ENCODE measurements around the gene UBE2L3. TPM values are rescaled to one million over a fixed set of nuclear protein-coding genes. Genes with fewer than 3 reads are reported as not detected.
"Not testable (repeated sequence)": the region's sequence is repeated elsewhere in the genome, so short reads cannot be mapped to it uniquely, and the experiment has no call there.

Gene UBE2L3
- total RNA-seq, 2 donors from 2014 or later = 46.1 to 62.5 TPM

DNA sequence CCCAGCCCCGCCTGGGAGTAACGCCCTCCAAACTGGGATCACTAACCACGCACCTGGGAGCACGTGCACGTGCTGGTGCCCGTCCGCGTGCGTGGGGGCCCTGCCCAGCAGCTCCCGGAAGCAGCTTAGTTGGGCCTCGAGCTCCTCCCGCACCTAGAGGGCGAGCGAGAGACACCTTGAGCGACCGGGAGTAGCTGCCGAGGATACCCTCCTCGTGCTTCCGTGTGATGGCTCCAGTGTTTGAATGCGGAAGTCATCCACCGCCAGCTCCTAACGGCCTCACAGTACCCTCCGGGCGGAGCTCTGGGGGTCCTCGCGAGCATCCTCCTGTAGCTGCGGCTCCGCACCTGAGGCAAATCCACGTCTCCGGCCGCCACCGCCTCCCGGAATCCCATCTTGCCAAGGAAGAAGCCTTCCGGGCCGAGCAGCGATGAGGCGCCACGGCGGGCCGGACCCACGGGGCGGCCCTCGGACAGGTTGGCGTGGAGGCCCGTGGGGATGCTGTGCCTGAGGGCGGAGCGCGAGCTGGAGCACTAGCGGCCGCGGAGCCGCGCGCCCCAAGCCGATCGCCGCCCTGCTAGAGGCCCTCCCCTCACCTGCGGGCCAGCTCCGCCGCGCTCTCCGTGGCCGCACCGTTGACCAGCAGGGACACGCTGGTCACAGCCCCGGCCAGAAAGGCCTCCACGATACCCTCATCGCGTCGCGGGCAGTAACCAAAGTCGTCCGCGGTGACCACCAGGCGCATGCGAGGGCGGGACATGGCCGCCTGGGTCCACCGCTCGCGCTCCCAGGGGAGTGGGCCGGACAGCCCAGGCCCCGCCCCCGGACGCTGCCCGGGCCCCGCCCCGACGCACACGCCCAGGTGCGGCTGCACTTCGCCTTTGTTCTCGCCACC, 62.0 kb downstream of the UBE2L3 start, which contains the start of gene YDJC:
Gene YDJC, minus strand, starts transcription at position 768 of the 895 bp plus-strand sequence. Its CDS starts 8 bp downstream, at position 760.
- DNase-seq (ENCODE audit: low spot score in 2 of 2) = peak; percentile 93 to 99
- peak; percentile 88 to 92 for ATAC-seq
- peaks cover 14 to 21% of the 10 kb centered on the region in 2 donors for H3K36me3 Mint-ChIP-seq
- H3K9me3 Mint-ChIP-seq = no peaks in the 10 kb centered on the region
- peak within 1 kb of the TSS; percentile 89 to 91 for H3K27ac Mint-ChIP-seq

GRCh38 chr22:21631025-21631424, 63.5 kb downstream of the UBE2L3 start:
- ATAC-seq (no peak), DNase-seq (ENCODE audit: low spot score in 2 of 2) (no peak)
- Mint-ChIP-seq H3K9me3 (no peaks in the 10 kb centered on the region), H3K36me3 (peaks cover 14 to 21% of the 10 kb centered on the region in 2 donors), H3K27ac (peak overlapping the region in 1 of 2 donors; percentile 53)

- Mint-ChIP-seq H3K36me3 (peaks cover 12 to 14% of the 10 kb centered on the region in 2 donors), H3K27ac (peak within 1 kb of the TSS in 1 of 2 donors; percentile 36), H3K9me3 (no peaks in the 10 kb centered on the region)
- DNase-seq (ENCODE audit: low spot score in 2 of 2) (peak in 1 of 2 donors; percentile 44), ATAC-seq (peak in 1 of 2 donors; percentile 10)
Observed at GRCh38 chr22:21632237-21632895, 64.9 kb downstream of the UBE2L3 start, which contains the start of gene CCDC116. Gene CCDC116 (plus strand): TSS chr22:21632760. CDS start chr22:21633182, 422 bp downstream.

GRCh38 chr22:21632931-21633330, 65.4 kb downstream of the UBE2L3 start:
- Mint-ChIP-seq H3K36me3 (peaks cover 6 to 12% of the 10 kb centered on the region in 2 donors), H3K9me3 (no peaks in the 10 kb centered on the region), H3K27ac (no peak overlapping the region)
- ATAC-seq = no peak
- DNase-seq (ENCODE audit: low spot score in 2 of 2) = no peak

DNA sequence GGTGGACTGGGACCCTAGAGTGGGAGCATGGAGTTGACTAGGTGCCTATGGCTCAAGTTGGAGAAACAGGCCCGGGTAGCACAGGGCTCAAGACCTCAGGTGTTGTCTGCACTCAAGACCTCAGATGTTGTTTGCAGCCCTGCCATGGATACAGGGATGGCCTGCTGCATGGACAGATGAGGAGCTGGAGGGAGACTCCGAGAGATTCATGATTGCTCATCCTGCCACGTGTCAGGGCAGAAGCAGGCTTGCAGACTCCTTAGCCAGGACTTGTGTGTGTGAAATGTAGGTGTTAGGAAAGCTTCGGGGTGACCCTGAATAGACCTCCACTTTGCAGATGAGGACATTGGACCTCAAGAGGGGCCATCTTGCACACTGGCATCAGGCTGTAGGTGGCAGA, 66.0 kb downstream of the UBE2L3 start:
- Mint-ChIP-seq H3K27ac (no peak overlapping the region), H3K9me3 (no peaks in the 10 kb centered on the region), H3K36me3 (peaks cover under 1 to 6% of the 10 kb centered on the region in 2 donors)
- DNase-seq (ENCODE audit: low spot score in 2 of 2) (no peak), ATAC-seq (no peak)

- ATAC-seq (no peak), DNase-seq (ENCODE audit: low spot score in 2 of 2) (no peak)
- Mint-ChIP-seq H3K36me3 (peaks cover 0 to 4% of the 10 kb centered on the region in 2 donors), H3K27ac (no peak overlapping the region), H3K9me3 (no peaks in the 10 kb centered on the region)
Observed at GRCh38 chr22:21634081-21634480, 66.6 kb downstream of the UBE2L3 start.

GRCh38 chr22:21634844-21635243, 67.3 kb downstream of the UBE2L3 start:
- Mint-ChIP-seq H3K27ac (no peak overlapping the region), H3K9me3 (no peaks in the 10 kb centered on the region), H3K36me3 (no peaks in the 10 kb centered on the region)
- ATAC-seq (no peak), DNase-seq (ENCODE audit: low spot score in 2 of 2) (no peak)

DNA sequence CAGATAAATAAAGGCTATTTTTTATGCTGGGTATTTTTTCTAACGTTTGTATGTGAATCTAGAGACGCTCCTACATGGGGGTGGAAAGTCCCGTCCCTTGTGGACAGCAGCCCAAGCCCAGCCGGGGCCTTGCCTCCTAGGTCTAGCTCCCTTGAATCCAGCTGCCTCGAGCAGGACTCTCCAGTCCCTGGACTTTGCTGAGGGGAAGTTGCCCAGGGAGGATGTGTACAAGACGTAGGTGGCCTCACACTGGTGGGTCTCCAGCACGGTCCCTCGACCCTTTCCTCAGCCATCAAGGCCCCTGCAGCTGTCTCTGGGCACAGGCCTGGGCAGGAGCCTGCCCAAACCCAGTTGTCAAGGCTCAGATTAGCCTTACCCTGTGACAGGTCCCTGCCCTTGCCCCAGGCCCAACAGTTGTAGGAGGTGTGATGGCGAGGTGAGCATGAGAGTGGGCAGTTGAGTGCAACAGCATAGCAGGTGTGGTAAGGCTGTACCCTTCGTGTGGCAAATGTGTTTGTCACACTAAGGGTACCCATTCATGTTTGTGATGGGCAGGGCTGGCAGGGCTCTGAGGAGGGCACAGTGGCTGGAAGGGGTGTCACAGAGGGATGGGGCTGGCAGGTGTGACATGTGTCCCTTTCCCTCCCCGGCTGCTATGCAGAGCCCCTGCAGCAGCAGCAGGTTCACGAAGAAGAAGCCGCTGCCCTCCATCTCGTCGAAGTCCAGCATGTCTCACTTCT, 68.4 kb downstream of the UBE2L3 start:
- Mint-ChIP-seq H3K27ac (no peak overlapping the region), H3K9me3 (no peaks in the 10 kb centered on the region), H3K36me3 (no peaks in the 10 kb centered on the region)
- DNase-seq (ENCODE audit: low spot score in 2 of 2) (no peak), ATAC-seq (no peak)

DNA sequence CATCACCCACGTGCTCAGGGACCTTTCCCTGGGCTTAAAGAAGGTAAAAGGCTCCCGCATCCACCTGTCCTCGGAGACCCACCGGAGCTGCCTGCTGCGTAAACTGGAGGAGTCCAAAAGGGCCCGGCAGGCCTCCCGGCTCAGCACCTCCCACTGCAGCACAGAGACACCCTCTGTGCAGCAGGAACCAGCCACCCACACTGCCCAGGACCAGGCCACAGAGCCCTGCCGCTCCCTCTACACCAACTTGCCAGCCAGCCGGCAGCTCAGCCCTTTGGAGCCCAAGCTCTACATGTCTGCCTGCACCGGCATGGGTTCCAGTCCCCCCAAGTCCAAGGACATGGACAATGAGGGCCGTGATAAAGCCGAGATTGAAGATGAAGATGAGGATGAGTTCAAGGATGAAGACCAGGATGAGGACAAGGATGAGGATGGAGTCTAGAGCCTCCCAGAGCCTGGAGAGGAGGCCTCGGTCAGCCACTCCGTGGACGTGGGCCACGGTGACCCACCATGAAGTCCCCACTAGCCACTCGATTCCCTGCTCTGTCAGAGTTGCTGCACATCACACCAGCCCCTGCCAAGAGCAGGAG, 69.2 kb downstream of the UBE2L3 start:
- H3K36me3 Mint-ChIP-seq = no peaks in the 10 kb centered on the region
- H3K9me3 Mint-ChIP-seq = no peaks in the 10 kb centered on the region
- no peak overlapping the region for H3K27ac Mint-ChIP-seq
- DNase-seq (ENCODE audit: low spot score in 2 of 2) (no peak), ATAC-seq (no peak)

DNA sequence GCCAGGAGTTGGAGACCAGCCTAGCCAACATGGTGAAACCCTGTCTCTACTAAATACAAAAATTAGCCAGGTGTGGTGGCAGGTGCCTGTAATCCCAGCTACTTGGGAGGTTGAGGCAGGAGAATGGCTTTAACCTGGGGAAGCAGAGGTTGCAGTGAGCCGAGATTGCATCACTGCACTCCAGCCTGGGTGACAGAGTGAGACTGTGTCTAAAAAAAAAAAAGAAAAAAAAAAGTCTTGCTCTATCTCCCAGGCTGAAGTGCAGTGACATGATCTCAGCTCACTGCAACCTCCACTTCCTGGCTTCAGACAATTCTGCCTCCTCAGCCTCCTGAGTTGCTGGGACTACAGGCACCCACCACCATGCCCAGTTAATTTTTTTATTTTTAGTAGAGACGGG, 69.9 kb downstream of the UBE2L3 start:
- not testable (repeated sequence) for H3K36me3 Mint-ChIP-seq; ATAC-seq; H3K27ac Mint-ChIP-seq; H3K9me3 Mint-ChIP-seq; DNase-seq (ENCODE audit: low spot score in 2 of 2)

GRCh38 chr22:21639359-21639758, 71.8 kb downstream of the UBE2L3 start:
- no peaks in the 10 kb centered on the region for H3K9me3 Mint-ChIP-seq
- ATAC-seq (no peak), DNase-seq (ENCODE audit: low spot score in 2 of 2) (no peak)
- no peak overlapping the region for H3K27ac Mint-ChIP-seq
- H3K36me3 Mint-ChIP-seq = peaks cover 4 to 14% of the 10 kb centered on the region in 2 donors

- H3K9me3 Mint-ChIP-seq = no peaks in the 10 kb centered on the region
- peaks cover 4 to 14% of the 10 kb centered on the region in 2 donors for H3K36me3 Mint-ChIP-seq
- ATAC-seq = no peak
- no peak overlapping the region for H3K27ac Mint-ChIP-seq
- no peak for DNase-seq (ENCODE audit: low spot score in 2 of 2)
Observed at GRCh38 chr22:21640810-21641209, 73.3 kb downstream of the UBE2L3 start.

- ATAC-seq = peak in 1 of 2 donors; percentile 32
Observed at GRCh38 chr22:21641417-21641788, 73.9 kb downstream of the UBE2L3 start.

DNA sequence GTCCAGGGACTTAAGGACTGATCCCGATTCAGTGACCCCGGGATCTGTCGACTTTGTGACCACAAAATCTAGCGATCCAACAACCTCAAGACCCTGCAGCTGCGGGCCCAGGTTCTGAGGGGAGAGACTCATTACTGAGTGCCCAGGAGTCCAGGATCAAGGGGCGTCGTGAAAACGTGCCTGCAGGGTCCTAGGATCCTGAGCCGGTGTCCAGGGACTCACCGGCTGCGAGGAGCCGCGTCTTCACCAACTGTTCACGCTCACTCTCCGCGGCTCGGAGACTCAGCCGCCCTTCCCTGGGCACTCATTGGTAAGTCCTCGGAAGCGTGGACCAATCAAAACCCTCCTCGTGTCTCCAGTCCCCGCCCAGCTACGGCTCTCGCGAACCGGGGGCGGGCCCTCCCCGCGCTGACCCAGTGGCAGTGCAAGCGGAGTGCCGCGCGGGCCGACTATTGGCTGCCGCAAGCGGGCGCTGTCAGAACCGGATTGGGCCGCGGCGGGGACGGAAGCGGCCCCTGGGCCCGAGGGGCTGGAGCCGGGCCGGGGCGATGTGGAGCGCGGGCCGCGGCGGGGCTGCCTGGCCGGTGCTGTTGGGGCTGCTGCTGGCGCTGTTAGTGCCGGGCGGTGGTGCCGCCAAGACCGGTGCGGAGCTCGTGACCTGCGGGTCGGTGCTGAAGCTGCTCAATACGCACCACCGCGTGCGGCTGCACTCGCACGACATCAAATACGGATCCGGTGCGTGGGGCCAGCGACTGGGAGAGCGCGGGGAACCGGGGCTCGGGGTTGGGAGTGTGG, 74.5 kb downstream of the UBE2L3 start, which contains the start of gene SDF2L1:
Gene SDF2L1, plus strand, starts transcription at position 514 of the 795 bp plus-strand sequence. Its CDS starts 35 bp downstream, at position 549.
- no peaks in the 10 kb centered on the region for H3K9me3 Mint-ChIP-seq
- ATAC-seq (peak; percentile 97 to 99), DNase-seq (ENCODE audit: low spot score in 2 of 2) (peak; percentile 99)
- peaks cover 10 to 23% of the 10 kb centered on the region in 2 donors for H3K36me3 Mint-ChIP-seq
- H3K27ac Mint-ChIP-seq = peak within 1 kb of the TSS; percentile 91 to 92

More at GRCh38 chr22:21641417-21641788, 73.9 kb downstream of the UBE2L3 start:
- peak overlapping the region in 1 of 2 donors; percentile 92 for H3K27ac Mint-ChIP-seq
- H3K36me3 Mint-ChIP-seq = peaks cover 7 to 17% of the 10 kb centered on the region in 2 donors
- DNase-seq (ENCODE audit: low spot score in 2 of 2) = no peak
- H3K9me3 Mint-ChIP-seq = no peaks in the 10 kb centered on the region

Data from activated naive CD4-positive, alpha-beta T cell treated with anti-CD3 and anti-CD28 coated beads, Interleukin-2, amount 50 U/mL, for 72 hours (primary cell).